Activated B cell treated with CpG ODN at 0.5 μM for 24 hours (primary cell): Measurements from ENCODE around the gene PHLPP1. TPM values are rescaled to one million over a fixed set of nuclear protein-coding genes. Genes with fewer than 3 reads are reported as not detected.

Experiments
- ATAC-seq: fragments of 200-7000 bp; cut with Tn5 transposase; one replicate; pipeline ENCODE4 v1.10.0; 2021; ENCODE audit warnings: low read depth, mild to moderate bottlenecking, moderate library complexity
- CTCF ChIA-PET: fragments of 350-600 bp; sonication (Branson Sonifier 250); formaldehyde crosslinking; loops from one replicate; lab custom pipeline; 2021; ENCODE audit warnings: antibody characterized with exemption; lab: Charles Lee
- POLR2A ChIA-PET: fragments of 350-600 bp; sonication (Branson Sonifier 250); formaldehyde crosslinking; loops from one replicate; lab custom pipeline; 2021; ENCODE audit warnings: antibody characterized with exemption; lab: Charles Lee
- DNase-seq: peaks from one replicate; pipeline ENCODE4 v3.0.0; 2022
- H3K27ac Mint-ChIP-seq: one replicate; pipeline ENCODE4 v1.8.0; 2020; ENCODE audit warnings: mixed read lengths
- H3K27me3 Mint-ChIP-seq: one replicate; pipeline ENCODE4 v1.8.0; 2021; ENCODE audit warnings: mixed read lengths
- H3K36me3 Mint-ChIP-seq: one replicate; pipeline ENCODE4 v1.8.0; 2021; ENCODE audit warnings: low read depth, mixed read lengths
- H3K4me1 Mint-ChIP-seq: one replicate; pipeline ENCODE4 v1.8.0; 2021; ENCODE audit warnings: mixed read lengths
- H3K4me3 Mint-ChIP-seq: one replicate; pipeline ENCODE4 v1.8.0; 2020; ENCODE audit warnings: mild to moderate bottlenecking, mixed read lengths
- H3K9me3 Mint-ChIP-seq: one replicate; pipeline ENCODE4 v1.8.0; 2020; ENCODE audit warnings: mixed read lengths
- CTCF ChIP-seq: fragments of 200-600 bp; IDR thresholded peaks from one replicate; pipeline ENCODE4 v1.8.0; 2022; ENCODE audit warnings: antibody characterized with exemption, mild to moderate bottlenecking
- intact Hi-C: fragments of 100-400 bp; cut with micrococcal nuclease; formaldehyde crosslinking; loops from one replicate; pipeline ENCODE4 v1.15.1; 2024
- total RNA-seq: library from RNA; stranded (reverse); gene quantifications from 2 replicates; pipeline ENCODE4 v1.2.3, GENCODE V29; 2022

Gene PHLPP1
- total RNA-seq, 1 donor from 2014 or later, result 16.1 TPM

DNA sequence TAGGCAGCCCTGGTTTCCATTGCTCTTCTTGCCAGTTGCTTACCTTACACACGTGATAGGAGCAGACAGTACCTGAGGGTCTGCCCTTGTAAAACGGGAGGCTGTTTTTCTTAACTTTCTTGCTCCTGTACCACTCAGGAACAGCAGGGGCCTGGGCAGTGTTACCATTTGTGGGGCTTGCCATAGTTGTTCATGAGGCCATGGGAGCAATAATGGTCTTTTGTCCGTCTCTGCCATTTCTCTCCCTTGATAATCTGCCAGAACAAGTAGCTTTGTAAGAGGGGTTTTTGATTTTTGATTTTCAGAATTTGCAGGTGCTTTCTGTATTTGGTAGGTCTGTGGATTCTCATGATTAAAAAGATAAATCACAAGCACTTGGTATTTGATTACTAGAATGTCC lies 259.0 kb downstream of the PHLPP1 start:
- Mint-ChIP-seq H3K9me3 (no peaks in the 10 kb centered on the region), H3K4me1 (no peaks in the 10 kb centered on the region), H3K36me3 (peaks cover 58% of the 10 kb centered on the region), H3K4me3 (no peak overlapping the region), H3K27ac (no peak overlapping the region), H3K27me3 (no peaks in the 10 kb centered on the region)
- ATAC-seq (no peak), DNase-seq (no peak)
- no peak for TF ChIP-seq CTCF
- intact Hi-C loops, result no loop called here
- CTCF ChIA-PET, result no interaction called here
- POLR2A ChIA-PET, result no interaction called here

- ChIA-PET POLR2A (no interaction called here), CTCF (no interaction called here)
- H3K4me1 Mint-ChIP-seq, result no peaks in the 10 kb centered on the region
- H3K36me3 Mint-ChIP-seq, result peaks cover 61% of the 10 kb centered on the region
- no peaks in the 10 kb centered on the region for H3K9me3 Mint-ChIP-seq
- intact Hi-C loops, result no loop called here
- H3K27me3 Mint-ChIP-seq, result no peaks in the 10 kb centered on the region
- no peak for ATAC-seq
- no peak overlapping the region for H3K4me3 Mint-ChIP-seq
- TF ChIP-seq CTCF, result no peak
- no peak overlapping the region for H3K27ac Mint-ChIP-seq
- no peak for DNase-seq
Observed at GRCh38 chr18:62974928-62975675, 259.8 kb downstream of the PHLPP1 start.

GRCh38 chr18:62975785-62976184 lies 260.4 kb downstream of the PHLPP1 start:
- ChIA-PET POLR2A (no interaction called here), CTCF (no interaction called here)
- DNase-seq (no peak), ATAC-seq (no peak)
- no peaks in the 10 kb centered on the region for H3K9me3 Mint-ChIP-seq
- no peak for TF ChIP-seq CTCF
- no peaks in the 10 kb centered on the region for H3K27me3 Mint-ChIP-seq
- H3K27ac Mint-ChIP-seq, result no peak overlapping the region
- H3K4me3 Mint-ChIP-seq, result no peak overlapping the region
- H3K36me3 Mint-ChIP-seq, result peaks cover 58% of the 10 kb centered on the region
- H3K4me1 Mint-ChIP-seq, result no peaks in the 10 kb centered on the region
- intact Hi-C loops, result no loop called here

DNA sequence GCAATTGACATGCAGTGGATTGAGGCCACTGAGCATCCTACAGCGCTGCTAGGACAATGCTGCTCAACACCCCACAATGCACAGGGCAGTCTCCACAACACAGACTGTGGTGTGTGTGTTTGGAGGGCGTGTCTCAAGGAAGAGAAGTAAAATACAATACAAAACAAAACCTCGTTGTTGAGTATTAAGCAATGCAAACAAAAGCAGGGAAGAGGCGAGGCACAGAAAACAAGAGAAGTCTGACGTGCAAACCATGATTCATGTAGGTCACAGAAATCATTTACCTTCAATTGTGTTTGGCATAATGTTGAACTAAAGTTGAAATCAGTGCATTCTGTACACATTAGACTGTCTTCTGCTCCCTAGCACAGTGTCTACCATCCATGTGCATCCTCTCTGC lies 260.9 kb downstream of the PHLPP1 start:
- no peak overlapping the region for H3K27ac Mint-ChIP-seq
- TF ChIP-seq CTCF, result no peak
- intact Hi-C loops, result no loop called here
- ATAC-seq (no peak), DNase-seq (no peak)
- H3K9me3 Mint-ChIP-seq, result no peaks in the 10 kb centered on the region
- CTCF ChIA-PET, result interaction anchor here (1.6 kb wide), 1 partner anchor 261 kb away, joined by 5 read pairs; the partner anchor contains the start of gene PHLPP1
- no peaks in the 10 kb centered on the region for H3K4me1 Mint-ChIP-seq
- no peak overlapping the region for H3K4me3 Mint-ChIP-seq
- peaks cover 55% of the 10 kb centered on the region for H3K36me3 Mint-ChIP-seq
- H3K27me3 Mint-ChIP-seq, result no peaks in the 10 kb centered on the region
- POLR2A ChIA-PET, result no interaction called here

DNA sequence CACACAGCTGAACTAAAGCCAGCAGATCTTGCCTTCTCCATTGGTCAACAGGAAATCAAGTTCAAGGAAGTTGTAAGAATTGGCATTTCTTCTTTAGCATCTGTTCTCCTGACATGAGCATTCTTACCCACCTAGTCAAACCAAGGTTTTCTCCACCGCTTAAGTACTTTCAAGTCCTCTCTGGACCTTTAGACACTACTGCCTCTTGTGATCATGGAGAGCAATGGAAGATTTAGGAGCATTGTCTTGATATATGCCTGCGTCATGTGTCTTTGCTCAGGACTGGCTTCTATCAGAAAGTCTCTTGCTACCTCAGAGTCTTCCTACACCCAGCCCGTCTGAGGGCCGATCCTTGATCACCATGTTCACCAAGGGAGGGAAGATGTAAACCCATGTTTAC lies 262.2 kb downstream of the PHLPP1 start:
- DNase-seq (no peak), ATAC-seq (no peak)
- Mint-ChIP-seq H3K27me3 (no peaks in the 10 kb centered on the region), H3K27ac (no peak overlapping the region), H3K4me1 (peaks cover 3% of the 10 kb centered on the region), H3K4me3 (no peak overlapping the region), H3K36me3 (peaks cover 49% of the 10 kb centered on the region), H3K9me3 (no peaks in the 10 kb centered on the region)
- ChIA-PET CTCF (interaction anchor here (1.6 kb wide), 1 partner anchor 262 kb away, joined by 5 read pairs; the partner anchor contains the start of gene PHLPP1), POLR2A (no interaction called here)
- intact Hi-C loops, result no loop called here
- TF ChIP-seq CTCF, result no peak
